WTC11 (cell line): ENCODE results near the gene TBC1D22A. TPM values are rescaled to one million over a fixed set of nuclear protein-coding genes. Genes with fewer than 3 reads are reported as not detected.

Experiments
- ATAC-seq: fragments of 200-7000 bp; cut with Tn5 transposase; 2 replicates; pipeline ENCODE4 v1.10.0; 2021; ENCODE audit warnings: mild to moderate bottlenecking, moderate library complexity
- CTCF ChIA-PET: fragments of 300-600 bp; sonication (Branson Sonifier 250); formaldehyde crosslinking; loops from one replicate; lab custom pipeline; 2021; ENCODE audit warnings: antibody characterized with exemption; lab: Charles Lee
- POLR2A ChIA-PET: fragments of 350-600 bp; sonication (Branson Sonifier 250); formaldehyde crosslinking; loops from one replicate; lab custom pipeline; 2021; ENCODE audit warnings: antibody characterized with exemption; lab: Charles Lee
- DNase-seq: peaks from one replicate; pipeline ENCODE4 v3.0.0; 2021; ENCODE audit warnings: low spot score
- H3K27ac Mint-ChIP-seq: 2 replicates; pipeline ENCODE4 v1.8.0; 2021; ENCODE audit warnings: mixed read lengths
- H3K27me3 Mint-ChIP-seq: 2 replicates; pipeline ENCODE4 v1.8.0; 2021; ENCODE audit warnings: low read depth, mild to moderate bottlenecking, moderate library complexity, mixed read lengths
- H3K36me3 Mint-ChIP-seq: 2 replicates; pipeline ENCODE4 v1.8.0; 2021; ENCODE audit warnings: mixed read lengths
- H3K4me1 Mint-ChIP-seq: 2 replicates; pipeline ENCODE4 v1.8.0; 2022; ENCODE audit warnings: mixed read lengths
- H3K4me3 Mint-ChIP-seq: 2 replicates; pipeline ENCODE4 v1.8.0; 2021; ENCODE audit warnings: mild to moderate bottlenecking, moderate library complexity, mixed read lengths
- H3K9me3 Mint-ChIP-seq: 2 replicates; pipeline ENCODE4 v1.8.0; 2021; ENCODE audit warnings: mixed read lengths
- CREB1 ChIP-seq: sonication (generic); formaldehyde crosslinking; IDR thresholded peaks from 2 replicates; pipeline ENCODE4 v1.8.0; 2023; ENCODE audit warnings: mild to moderate bottlenecking, missing genetic modification reagents
- CREM ChIP-seq: sonication (generic); formaldehyde crosslinking; IDR thresholded peaks from 2 replicates; pipeline ENCODE4 v1.8.1; 2022; ENCODE audit warnings: mild to moderate bottlenecking, missing genetic modification reagents, moderate library complexity
- NR2C2 ChIP-seq: sonication (generic); formaldehyde crosslinking; IDR thresholded peaks from 2 replicates; pipeline ENCODE4 v1.8.0; 2022; ENCODE audit warnings: mild to moderate bottlenecking, missing genetic modification reagents
- PRRX2 ChIP-seq: fragments of 250-450 bp; sonication (Bioruptor Pico); IDR thresholded peaks from 2 replicates; pipeline ENCODE4 v1.8.0; 2021; ENCODE audit warnings: mild to moderate bottlenecking
- RORB ChIP-seq: fragments of 250-450 bp; sonication (Bioruptor Pico); IDR thresholded peaks from 2 replicates; pipeline ENCODE4 v1.9.0; 2021; ENCODE audit warnings: mild to moderate bottlenecking
- SMAD4 ChIP-seq: sonication (generic); formaldehyde crosslinking; IDR thresholded peaks from 2 replicates; pipeline ENCODE4 v1.8.0; 2022; ENCODE audit warnings: mild to moderate bottlenecking, missing genetic modification reagents
- ZNF232 ChIP-seq: sonication (generic); formaldehyde crosslinking; IDR thresholded peaks from 2 replicates; pipeline ENCODE4 v1.8.0; 2022; ENCODE audit warnings: mild to moderate bottlenecking, missing genetic modification reagents
- ZNF423 ChIP-seq: fragments of 250-450 bp; sonication (Bioruptor Pico); IDR thresholded peaks from 2 replicates; pipeline ENCODE4 v2.1.2; 2022; ENCODE audit warnings: mild to moderate bottlenecking, moderate library complexity
- total RNA-seq: library from RNA; stranded (reverse); gene quantifications from 3 replicates; pipeline ENCODE4 v1.2.3, GENCODE V29; 2021
- TF ChIP-seq, protein P1 (sequence below): sonication (generic); formaldehyde crosslinking; IDR thresholded peaks from 2 replicates; pipeline ENCODE4 v1.8.1; 2023; ENCODE audit warnings: mild to moderate bottlenecking, missing genetic modification reagents, moderate library complexity
- TF ChIP-seq, protein P2 (sequence below): fragments of 250-450 bp; sonication (Bioruptor Pico); IDR thresholded peaks from 2 replicates; pipeline ENCODE4 v1.9.0; 2021; ENCODE audit warnings: mild to moderate bottlenecking
- TF ChIP-seq, protein P3 (sequence below): sonication (generic); formaldehyde crosslinking; IDR thresholded peaks from 2 replicates; pipeline ENCODE4 v1.8.0; 2022; ENCODE audit warnings: mild to moderate bottlenecking, missing genetic modification reagents
- TF ChIP-seq, protein P4 (sequence below): sonication (generic); formaldehyde crosslinking; IDR thresholded peaks from 2 replicates; pipeline ENCODE4 v1.8.0; 2023; ENCODE audit warnings: mild to moderate bottlenecking, missing genetic modification reagents
- TF ChIP-seq, protein P5 (sequence below): sonication (generic); formaldehyde crosslinking; IDR thresholded peaks from 2 replicates; pipeline ENCODE4 v1.8.1; 2023; ENCODE audit warnings: mild to moderate bottlenecking, missing genetic modification reagents, borderline replicate concordance
- TF ChIP-seq, protein P6 (sequence below): sonication (generic); formaldehyde crosslinking; IDR thresholded peaks from 2 replicates; pipeline ENCODE4 v1.8.0; 2022; ENCODE audit warnings: mild to moderate bottlenecking, missing genetic modification reagents
- TF ChIP-seq, protein P7 (sequence below): sonication (generic); formaldehyde crosslinking; IDR thresholded peaks from 2 replicates; pipeline ENCODE4 v1.8.1; 2022; ENCODE audit warnings: low read depth, missing genetic modification reagents, borderline replicate concordance
- TF ChIP-seq, protein P8 (sequence below): sonication (generic); formaldehyde crosslinking; IDR thresholded peaks from 2 replicates; pipeline ENCODE4 v1.8.0; 2022; ENCODE audit warnings: mild to moderate bottlenecking, missing genetic modification reagents

The TBC1D22A gene
- total RNA-seq, 1 experiment from 2014 or later: 18.1 TPM

DNA sequence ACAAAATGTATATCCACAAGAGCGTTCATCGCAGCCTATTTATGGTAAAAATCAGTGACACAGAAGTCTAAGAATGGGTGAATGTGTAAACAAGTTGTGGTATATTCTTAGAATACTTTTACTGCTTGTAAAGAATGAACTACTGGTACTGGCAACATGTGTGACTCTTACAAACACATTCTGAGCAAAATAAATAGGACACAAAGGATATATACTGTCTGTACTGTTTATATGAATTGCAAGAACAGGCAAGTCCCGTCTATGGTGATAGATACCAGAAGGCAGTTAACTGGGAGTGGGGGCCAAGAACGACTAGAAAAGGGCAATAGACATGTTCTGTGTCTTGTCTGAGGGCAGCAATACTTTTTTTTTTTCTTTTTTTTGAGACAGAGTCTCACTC is 112.6 kb downstream of the TBC1D22A start:
- ChIA-PET POLR2A (interaction anchor here (0.7 kb wide), 1 partner anchor 106 kb away, joined by 6 read pairs; no protein-coding TSS in a partner anchor), CTCF (interaction anchor here (0.6 kb wide), 1 partner anchor 588 kb away, joined by 3 read pairs; no protein-coding TSS in a partner anchor)
- Mint-ChIP-seq H3K27ac (no peak overlapping the region), H3K9me3 (peaks cover 36% of the 10 kb centered on the region), H3K36me3 (peaks cover 29% of the 10 kb centered on the region), H3K4me3 (no peak overlapping the region), H3K4me1 (peaks cover 7% of the 10 kb centered on the region; the same call in 1 of the 2 replicates), H3K27me3 (no peaks in the 10 kb centered on the region; the same call in 1 of the 2 replicates)
- ATAC-seq (no peak), DNase-seq (no peak)
- TF ChIP-seq, protein P1, sequence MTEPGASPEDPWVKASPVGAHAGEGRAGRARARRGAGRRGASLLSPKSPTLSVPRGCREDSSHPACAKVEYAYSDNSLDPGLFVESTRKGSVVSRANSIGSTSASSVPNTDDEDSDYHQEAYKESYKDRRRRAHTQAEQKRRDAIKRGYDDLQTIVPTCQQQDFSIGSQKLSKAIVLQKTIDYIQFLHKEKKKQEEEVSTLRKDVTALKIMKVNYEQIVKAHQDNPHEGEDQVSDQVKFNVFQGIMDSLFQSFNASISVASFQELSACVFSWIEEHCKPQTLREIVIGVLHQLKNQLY: no peak

DNA sequence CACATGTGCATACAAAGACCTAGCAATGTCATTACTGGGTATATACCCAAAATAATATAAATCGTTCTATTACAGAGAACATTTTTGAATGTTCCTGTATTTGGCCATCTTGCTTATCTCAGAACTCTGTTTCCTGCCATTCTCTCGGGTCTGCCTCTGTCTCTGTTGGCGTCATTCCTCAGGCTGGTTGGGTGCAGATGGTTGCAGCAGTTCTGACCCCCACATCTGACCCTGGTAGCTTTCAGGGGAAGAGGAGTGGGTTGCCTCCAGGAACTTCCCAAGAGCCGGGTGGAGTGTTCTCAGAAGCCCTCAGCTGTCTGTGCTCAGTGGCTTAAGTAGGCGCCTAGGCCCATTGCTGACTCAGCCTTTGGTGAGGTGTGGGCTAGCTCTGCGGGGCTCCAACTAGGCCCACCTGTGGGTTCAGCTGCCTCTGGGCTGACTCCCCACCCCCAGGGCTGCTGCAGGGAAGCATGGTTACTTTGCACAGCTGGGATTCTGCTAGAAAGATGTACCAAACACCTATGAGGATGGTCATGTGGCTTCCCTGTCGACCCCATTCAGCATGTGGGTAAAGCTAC is 114.0 kb downstream of the TBC1D22A start:
- DNase-seq (no peak), ATAC-seq (no peak)
- Mint-ChIP-seq H3K4me3 (no peak overlapping the region), H3K4me1 (peaks cover 7% of the 10 kb centered on the region; the same call in 1 of the 2 replicates), H3K9me3 (peaks cover 22% of the 10 kb centered on the region), H3K27ac (no peak overlapping the region), H3K27me3 (no peaks in the 10 kb centered on the region), H3K36me3 (peaks cover 15% of the 10 kb centered on the region)
- CTCF ChIA-PET: no interaction called here
- POLR2A ChIA-PET: no interaction called here
- TF ChIP-seq, protein P2, sequence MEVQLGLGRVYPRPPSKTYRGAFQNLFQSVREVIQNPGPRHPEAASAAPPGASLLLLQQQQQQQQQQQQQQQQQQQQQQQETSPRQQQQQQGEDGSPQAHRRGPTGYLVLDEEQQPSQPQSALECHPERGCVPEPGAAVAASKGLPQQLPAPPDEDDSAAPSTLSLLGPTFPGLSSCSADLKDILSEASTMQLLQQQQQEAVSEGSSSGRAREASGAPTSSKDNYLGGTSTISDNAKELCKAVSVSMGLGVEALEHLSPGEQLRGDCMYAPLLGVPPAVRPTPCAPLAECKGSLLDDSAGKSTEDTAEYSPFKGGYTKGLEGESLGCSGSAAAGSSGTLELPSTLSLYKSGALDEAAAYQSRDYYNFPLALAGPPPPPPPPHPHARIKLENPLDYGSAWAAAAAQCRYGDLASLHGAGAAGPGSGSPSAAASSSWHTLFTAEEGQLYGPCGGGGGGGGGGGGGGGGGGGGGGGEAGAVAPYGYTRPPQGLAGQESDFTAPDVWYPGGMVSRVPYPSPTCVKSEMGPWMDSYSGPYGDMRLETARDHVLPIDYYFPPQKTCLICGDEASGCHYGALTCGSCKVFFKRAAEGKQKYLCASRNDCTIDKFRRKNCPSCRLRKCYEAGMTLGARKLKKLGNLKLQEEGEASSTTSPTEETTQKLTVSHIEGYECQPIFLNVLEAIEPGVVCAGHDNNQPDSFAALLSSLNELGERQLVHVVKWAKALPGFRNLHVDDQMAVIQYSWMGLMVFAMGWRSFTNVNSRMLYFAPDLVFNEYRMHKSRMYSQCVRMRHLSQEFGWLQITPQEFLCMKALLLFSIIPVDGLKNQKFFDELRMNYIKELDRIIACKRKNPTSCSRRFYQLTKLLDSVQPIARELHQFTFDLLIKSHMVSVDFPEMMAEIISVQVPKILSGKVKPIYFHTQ (CRISPR knock-in tag): no peak
- no peak for TF ChIP-seq CREM (CRISPR knock-in tag)
- TF ChIP-seq NR2C2 (CRISPR knock-in tag): no peak
- TF ChIP-seq, protein P3, sequence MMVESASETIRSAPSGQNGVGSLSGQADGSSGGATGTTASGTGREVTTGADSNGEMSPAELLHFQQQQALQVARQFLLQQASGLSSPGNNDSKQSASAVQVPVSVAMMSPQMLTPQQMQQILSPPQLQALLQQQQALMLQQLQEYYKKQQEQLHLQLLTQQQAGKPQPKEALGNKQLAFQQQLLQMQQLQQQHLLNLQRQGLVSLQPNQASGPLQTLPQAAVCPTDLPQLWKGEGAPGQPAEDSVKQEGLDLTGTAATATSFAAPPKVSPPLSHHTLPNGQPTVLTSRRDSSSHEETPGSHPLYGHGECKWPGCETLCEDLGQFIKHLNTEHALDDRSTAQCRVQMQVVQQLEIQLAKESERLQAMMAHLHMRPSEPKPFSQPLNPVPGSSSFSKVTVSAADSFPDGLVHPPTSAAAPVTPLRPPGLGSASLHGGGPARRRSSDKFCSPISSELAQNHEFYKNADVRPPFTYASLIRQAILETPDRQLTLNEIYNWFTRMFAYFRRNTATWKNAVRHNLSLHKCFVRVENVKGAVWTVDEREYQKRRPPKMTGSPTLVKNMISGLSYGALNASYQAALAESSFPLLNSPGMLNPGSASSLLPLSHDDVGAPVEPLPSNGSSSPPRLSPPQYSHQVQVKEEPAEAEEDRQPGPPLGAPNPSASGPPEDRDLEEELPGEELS (CRISPR knock-in tag): no peak
- TF ChIP-seq PRRX2 (CRISPR knock-in tag): no peak
- TF ChIP-seq, protein P4, sequence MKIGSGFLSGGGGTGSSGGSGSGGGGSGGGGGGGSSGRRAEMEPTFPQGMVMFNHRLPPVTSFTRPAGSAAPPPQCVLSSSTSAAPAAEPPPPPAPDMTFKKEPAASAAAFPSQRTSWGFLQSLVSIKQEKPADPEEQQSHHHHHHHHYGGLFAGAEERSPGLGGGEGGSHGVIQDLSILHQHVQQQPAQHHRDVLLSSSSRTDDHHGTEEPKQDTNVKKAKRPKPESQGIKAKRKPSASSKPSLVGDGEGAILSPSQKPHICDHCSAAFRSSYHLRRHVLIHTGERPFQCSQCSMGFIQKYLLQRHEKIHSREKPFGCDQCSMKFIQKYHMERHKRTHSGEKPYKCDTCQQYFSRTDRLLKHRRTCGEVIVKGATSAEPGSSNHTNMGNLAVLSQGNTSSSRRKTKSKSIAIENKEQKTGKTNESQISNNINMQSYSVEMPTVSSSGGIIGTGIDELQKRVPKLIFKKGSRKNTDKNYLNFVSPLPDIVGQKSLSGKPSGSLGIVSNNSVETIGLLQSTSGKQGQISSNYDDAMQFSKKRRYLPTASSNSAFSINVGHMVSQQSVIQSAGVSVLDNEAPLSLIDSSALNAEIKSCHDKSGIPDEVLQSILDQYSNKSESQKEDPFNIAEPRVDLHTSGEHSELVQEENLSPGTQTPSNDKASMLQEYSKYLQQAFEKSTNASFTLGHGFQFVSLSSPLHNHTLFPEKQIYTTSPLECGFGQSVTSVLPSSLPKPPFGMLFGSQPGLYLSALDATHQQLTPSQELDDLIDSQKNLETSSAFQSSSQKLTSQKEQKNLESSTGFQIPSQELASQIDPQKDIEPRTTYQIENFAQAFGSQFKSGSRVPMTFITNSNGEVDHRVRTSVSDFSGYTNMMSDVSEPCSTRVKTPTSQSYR (CRISPR knock-in tag): no peak
- TF ChIP-seq, protein P5, sequence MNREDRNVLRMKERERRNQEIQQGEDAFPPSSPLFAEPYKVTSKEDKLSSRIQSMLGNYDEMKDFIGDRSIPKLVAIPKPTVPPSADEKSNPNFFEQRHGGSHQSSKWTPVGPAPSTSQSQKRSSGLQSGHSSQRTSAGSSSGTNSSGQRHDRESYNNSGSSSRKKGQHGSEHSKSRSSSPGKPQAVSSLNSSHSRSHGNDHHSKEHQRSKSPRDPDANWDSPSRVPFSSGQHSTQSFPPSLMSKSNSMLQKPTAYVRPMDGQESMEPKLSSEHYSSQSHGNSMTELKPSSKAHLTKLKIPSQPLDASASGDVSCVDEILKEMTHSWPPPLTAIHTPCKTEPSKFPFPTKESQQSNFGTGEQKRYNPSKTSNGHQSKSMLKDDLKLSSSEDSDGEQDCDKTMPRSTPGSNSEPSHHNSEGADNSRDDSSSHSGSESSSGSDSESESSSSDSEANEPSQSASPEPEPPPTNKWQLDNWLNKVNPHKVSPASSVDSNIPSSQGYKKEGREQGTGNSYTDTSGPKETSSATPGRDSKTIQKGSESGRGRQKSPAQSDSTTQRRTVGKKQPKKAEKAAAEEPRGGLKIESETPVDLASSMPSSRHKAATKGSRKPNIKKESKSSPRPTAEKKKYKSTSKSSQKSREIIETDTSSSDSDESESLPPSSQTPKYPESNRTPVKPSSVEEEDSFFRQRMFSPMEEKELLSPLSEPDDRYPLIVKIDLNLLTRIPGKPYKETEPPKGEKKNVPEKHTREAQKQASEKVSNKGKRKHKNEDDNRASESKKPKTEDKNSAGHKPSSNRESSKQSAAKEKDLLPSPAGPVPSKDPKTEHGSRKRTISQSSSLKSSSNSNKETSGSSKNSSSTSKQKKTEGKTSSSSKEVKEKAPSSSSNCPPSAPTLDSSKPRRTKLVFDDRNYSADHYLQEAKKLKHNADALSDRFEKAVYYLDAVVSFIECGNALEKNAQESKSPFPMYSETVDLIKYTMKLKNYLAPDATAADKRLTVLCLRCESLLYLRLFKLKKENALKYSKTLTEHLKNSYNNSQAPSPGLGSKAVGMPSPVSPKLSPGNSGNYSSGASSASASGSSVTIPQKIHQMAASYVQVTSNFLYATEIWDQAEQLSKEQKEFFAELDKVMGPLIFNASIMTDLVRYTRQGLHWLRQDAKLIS (CRISPR knock-in tag): no peak
- TF ChIP-seq, protein P1: no peak
- no peak for TF ChIP-seq ZNF232 (CRISPR knock-in tag)
- no peak for TF ChIP-seq ZNF423 (CRISPR knock-in tag)
- TF ChIP-seq, protein P6, sequence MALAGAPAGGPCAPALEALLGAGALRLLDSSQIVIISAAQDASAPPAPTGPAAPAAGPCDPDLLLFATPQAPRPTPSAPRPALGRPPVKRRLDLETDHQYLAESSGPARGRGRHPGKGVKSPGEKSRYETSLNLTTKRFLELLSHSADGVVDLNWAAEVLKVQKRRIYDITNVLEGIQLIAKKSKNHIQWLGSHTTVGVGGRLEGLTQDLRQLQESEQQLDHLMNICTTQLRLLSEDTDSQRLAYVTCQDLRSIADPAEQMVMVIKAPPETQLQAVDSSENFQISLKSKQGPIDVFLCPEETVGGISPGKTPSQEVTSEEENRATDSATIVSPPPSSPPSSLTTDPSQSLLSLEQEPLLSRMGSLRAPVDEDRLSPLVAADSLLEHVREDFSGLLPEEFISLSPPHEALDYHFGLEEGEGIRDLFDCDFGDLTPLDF (CRISPR knock-in tag): no peak
- TF ChIP-seq, protein P7, sequence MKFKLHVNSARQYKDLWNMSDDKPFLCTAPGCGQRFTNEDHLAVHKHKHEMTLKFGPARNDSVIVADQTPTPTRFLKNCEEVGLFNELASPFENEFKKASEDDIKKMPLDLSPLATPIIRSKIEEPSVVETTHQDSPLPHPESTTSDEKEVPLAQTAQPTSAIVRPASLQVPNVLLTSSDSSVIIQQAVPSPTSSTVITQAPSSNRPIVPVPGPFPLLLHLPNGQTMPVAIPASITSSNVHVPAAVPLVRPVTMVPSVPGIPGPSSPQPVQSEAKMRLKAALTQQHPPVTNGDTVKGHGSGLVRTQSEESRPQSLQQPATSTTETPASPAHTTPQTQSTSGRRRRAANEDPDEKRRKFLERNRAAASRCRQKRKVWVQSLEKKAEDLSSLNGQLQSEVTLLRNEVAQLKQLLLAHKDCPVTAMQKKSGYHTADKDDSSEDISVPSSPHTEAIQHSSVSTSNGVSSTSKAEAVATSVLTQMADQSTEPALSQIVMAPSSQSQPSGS (CRISPR knock-in tag): no peak
- TF ChIP-seq CREB1 (CRISPR knock-in tag): no peak
- TF ChIP-seq, protein P8, sequence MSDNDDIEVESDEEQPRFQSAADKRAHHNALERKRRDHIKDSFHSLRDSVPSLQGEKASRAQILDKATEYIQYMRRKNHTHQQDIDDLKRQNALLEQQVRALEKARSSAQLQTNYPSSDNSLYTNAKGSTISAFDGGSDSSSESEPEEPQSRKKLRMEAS (CRISPR knock-in tag): no peak
- TF ChIP-seq SMAD4 (CRISPR knock-in tag): no peak
- TF ChIP-seq RORB (CRISPR knock-in tag): no peak
